Endothelial cell of umbilical vein (primary cell): ENCODE results near the gene POLR2C. TPM values are rescaled to one million over a fixed set of nuclear protein-coding genes. Genes with fewer than 3 reads are reported as not detected.

Source experiments
- BruUV-seq: library from RNA; stranded (reverse); fragments of 400-500 nt; replicated peaks from 2 replicates; lab custom pipeline; 2021; lab: Mats Ljungman, UMichigan
- CTCF ChIA-PET: fragments of 300-600, 350-600 bp; sonication (Branson Sonifier 250); formaldehyde crosslinking; loops from one replicate; lab custom pipeline; 2021; ENCODE audit warnings: antibody characterized with exemption, inconsistent platforms; lab: Charles Lee
- POLR2A ChIA-PET: fragments of 300-600, 350-600 bp; sonication (Branson Sonifier 250); formaldehyde crosslinking; loops from one replicate; lab custom pipeline; 2021; ENCODE audit warnings: antibody characterized with exemption, inconsistent platforms; lab: Charles Lee
- DNase-seq: peaks from one replicate; pipeline ENCODE4 v3.0.0-alpha.2; 2011; ENCODE audit warnings: low read depth, low spot score
- FAIRE-seq: peaks from 2 replicates; lab custom pipeline; 2011; peaks lifted over from hg19 to GRCh38; lab: Jason Lieb, UNC
- H2AFZ ChIP-seq: 2 replicates; pipeline ENCODE4 v1.6.0; 2012; ENCODE audit warnings: low read depth, low read length, control low read depth, inconsistent platforms
- H3K27ac ChIP-seq: 2 replicates; pipeline ENCODE4 v1.5.1; 2011; ENCODE audit warnings: low read depth, mild to moderate bottlenecking, control low read depth, low read length, moderate library complexity; ENCODE audit not compliant: insufficient read depth
- H3K27me3 ChIP-seq, 2 experiments: 2 replicates each; pipeline versions ENCODE4 v1.6.0 to v1.6.1; 2011; ENCODE audit warnings: low read length in 2 of 2, mixed read lengths in 1 of 2; ENCODE audit not compliant: control insufficient read depth in 2 of 2, insufficient read depth in 2 of 2
- H3K36me3 ChIP-seq, 2 experiments: 2 replicates in 1 of 2; 3 replicates in 1 of 2; pipeline ENCODE4 v1.5.1; 2011; ENCODE audit warnings: low read length in 2 of 2, mild to moderate bottlenecking in 1 of 2, moderate library complexity in 1 of 2; ENCODE audit not compliant: control insufficient read depth in 2 of 2, insufficient read depth in 2 of 2; ENCODE audit errors: extremely low read depth in 1 of 2
- H3K4me1 ChIP-seq: 3 replicates; pipeline ENCODE4 v1.5.1; 2011; ENCODE audit warnings: mild to moderate bottlenecking, low read length; ENCODE audit not compliant: control insufficient read depth, insufficient read depth; ENCODE audit errors: extremely low read depth
- H3K4me2 ChIP-seq: 2 replicates; pipeline ENCODE4 v1.6.1; 2011; ENCODE audit warnings: low read length, control low read depth, mixed read lengths; ENCODE audit not compliant: insufficient read depth
- H3K4me3 ChIP-seq, 3 experiments: fragments of 200-600 bp in 1 of 3; sonication (generic), shearing (Covaris generic) in 1 of 3; replicated peaks in 1 of 3; 2 replicates each; pipeline ENCODE4 v1.5.1; 2011 to 2016; ENCODE audit warnings: control low read depth in 3 of 3, low read length in 3 of 3, mild to moderate bottlenecking in 2 of 3, inconsistent platforms in 1 of 3, low read depth in 1 of 3, moderate library complexity in 1 of 3; ENCODE audit not compliant: insufficient read depth in 1 of 3
- H3K79me2 ChIP-seq: 2 replicates; pipeline ENCODE4 v1.6.0; 2012; ENCODE audit warnings: low read length, inconsistent platforms; ENCODE audit not compliant: control insufficient read depth, insufficient read depth
- H3K9ac ChIP-seq: replicated peaks from 2 replicates; pipeline ENCODE3; 2011; ENCODE audit warnings: low read length, control low read depth; ENCODE audit not compliant: insufficient read depth; ENCODE audit errors: extremely low read depth
- H3K9me1 ChIP-seq: replicated peaks from 3 replicates; pipeline ENCODE4 v1.6.0; 2011; ENCODE audit warnings: mild to moderate bottlenecking, low read length; ENCODE audit not compliant: control insufficient read depth, insufficient read depth; ENCODE audit errors: extremely low read depth
- H3K9me3 ChIP-seq: replicated peaks from 2 replicates; pipeline ENCODE4 v1.5.1; 2012; ENCODE audit warnings: low read length, inconsistent platforms; ENCODE audit not compliant: control insufficient read depth, insufficient read depth
- H4K20me1 ChIP-seq: replicated peaks from 2 replicates; pipeline ENCODE3; 2011; ENCODE audit warnings: mild to moderate bottlenecking, low read length; ENCODE audit not compliant: control insufficient read depth, insufficient read depth; ENCODE audit errors: extremely low read depth
- CTCF ChIP-seq, 2 donors: IDR thresholded peaks; 1 replicate in 1 of 2; 2 replicates in 1 of 2; pipeline ENCODE4 v1.5.1; 2011; ENCODE audit warnings: low read length in 2 of 2, mild to moderate bottlenecking in 2 of 2, moderate library complexity in 2 of 2, control low read depth in 1 of 2, inconsistent platforms in 1 of 2, low read depth in 1 of 2; ENCODE audit not compliant: insufficient read depth in 1 of 2; ENCODE audit errors: extremely low read depth in 1 of 2
- EZH2 ChIP-seq: IDR thresholded peaks from 2 replicates; pipeline ENCODE4 v1.6.1; 2012; ENCODE audit warnings: borderline replicate concordance, low read depth, mild to moderate bottlenecking, moderate library complexity, low read length, inconsistent platforms; ENCODE audit not compliant: severe bottlenecking
- FOS ChIP-seq: IDR thresholded peaks from 2 replicates; pipeline ENCODE4 v1.6.1; 2011; ENCODE audit warnings: mild to moderate bottlenecking, low read length, moderate library complexity, borderline replicate concordance; ENCODE audit not compliant: insufficient read depth
- GATA2 ChIP-seq: IDR thresholded peaks from 2 replicates; pipeline ENCODE4 v1.7.0; 2011; ENCODE audit warnings: low read depth, mild to moderate bottlenecking, moderate library complexity, mixed read lengths, low read length; ENCODE audit not compliant: insufficient read length, insufficient read depth
- JUN ChIP-seq: IDR thresholded peaks from 2 replicates; pipeline ENCODE4 v1.6.1; 2011; ENCODE audit warnings: borderline replicate concordance, low read depth; ENCODE audit not compliant: insufficient read length, insufficient read depth
- MYC ChIP-seq: IDR thresholded peaks from one replicate; pipeline ENCODE4 v1.6.1; 2011; ENCODE audit warnings: mild to moderate bottlenecking, low read depth, low read length
- POLR2A ChIP-seq: IDR thresholded peaks from 2 replicates; pipeline ENCODE4 v1.6.1; 2012; ENCODE audit warnings: low read depth, mild to moderate bottlenecking, control low read depth, low read length
- POLR2AphosphoS5 ChIP-seq: IDR thresholded peaks from 2 replicates; pipeline ENCODE4 v1.6.1; 2012; ENCODE audit warnings: low read depth, mild to moderate bottlenecking, control low read depth, low read length, moderate library complexity; ENCODE audit not compliant: insufficient read depth
- dilution Hi-C: fragments of 300-500 bp; cut with MboI; formaldehyde crosslinking; loops from one replicate; pipeline ENCODE4 v1.15.0; 2019; ENCODE audit warnings: low sequenced_read_pairs; ENCODE audit not compliant: extremely low pct_ligation_motif_present
- intact Hi-C: fragments of 100-400 bp; cut with micrococcal nuclease; formaldehyde crosslinking; loops from one replicate; pipeline ENCODE4 v1.10.0; 2022
- polyA plus RNA-seq, 4 experiments: library from polyadenylated mRNA; depleted of rRNA in 3 of 4; stranded (reverse) in 3 of 4; unstranded in 1 of 4; fragments of >200 nt; gene quantifications; 2 replicates each; pipeline versions ENCODE4 v1.2.1 to v1.2.3, GENCODE V29; 2011 to 2012; ENCODE audit warnings: missing spikeins in 1 of 4
- total RNA-seq: library from RNA; stranded (reverse); gene quantifications from 2 replicates; pipeline ENCODE4 v1.2.3, GENCODE V29; 2021
- TF ChIP-seq, protein P1 (sequence below): IDR thresholded peaks from 2 replicates; pipeline ENCODE4 v1.6.1; 2011; ENCODE audit not compliant: insufficient read depth, insufficient read length

POLR2C gene
- total and polyA plus RNA-seq, 2 donors (not counting 3 experiments of a cell fraction or from before 2014, with no cell fraction given) = 65.2 to 129 TPM

GRCh38 chr16:57423152-57423551, 39.3 kb upstream of the POLR2C start:
- Histone ChIP-seq H3K27me3 (no peaks in the 10 kb centered on the region), H3K9me1 (no peaks in the 10 kb centered on the region), H3K79me2 (no peaks in the 10 kb centered on the region), H3K4me3 (no peak overlapping the region), H3K9me3 (no peaks in the 10 kb centered on the region), H4K20me1 (no peaks in the 10 kb centered on the region), H3K27ac (no peak overlapping the region), H3K36me3 (peaks cover 2 to 4% of the 10 kb centered on the region in 2 experiments), H2AFZ (no peak overlapping the region), H3K4me2 (no peak overlapping the region), H3K9ac (no peak overlapping the region), H3K4me1 (no peaks in the 10 kb centered on the region)
- no peak for FAIRE-seq
- ChIA-PET POLR2A (no interaction called here), CTCF (interaction anchor here (1.0 to 16.2 kb wide), 8 partner anchors 11 to 555 kb away, joined by 3 to 507 read pairs (median 5); no protein-coding TSS in a partner anchor)
- BruUV-seq = no TSS peak
- DNase-seq = no peak
- TF ChIP-seq GATA2 (no peak), JUN (no peak), FOS (no peak), POLR2AphosphoS5 (no peak), EZH2 (no peak), POLR2A (no peak), CTCF (IDR thresholded peaks at IDR 0.05; ENCODE audit: extremely low read depth in 1 of 2, insufficient read depth in 1 of 2, low read depth in 1 of 2, low read length in 2 of 2) (no peak), MYC (no peak)
- TF ChIP-seq, protein P1, sequence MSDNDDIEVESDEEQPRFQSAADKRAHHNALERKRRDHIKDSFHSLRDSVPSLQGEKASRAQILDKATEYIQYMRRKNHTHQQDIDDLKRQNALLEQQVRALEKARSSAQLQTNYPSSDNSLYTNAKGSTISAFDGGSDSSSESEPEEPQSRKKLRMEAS = no peak
- intact Hi-C loops (no loop called here), dilution Hi-C loops (loop anchor here (25.0 kb wide), 1 partner anchor 111 kb away; no protein-coding TSS in a partner anchor)
